K562 (cell line): Measurements from ENCODE around the gene GJC2. TPM values are rescaled to one million over a fixed set of nuclear protein-coding genes. Genes with fewer than 3 reads are reported as not detected.

Source experiments
- CBX2 ChIP-seq: fragments of 200-600 bp; sonication (generic); IDR thresholded peaks from one replicate; pipeline ENCODE4 v1.6.1; 2012; ENCODE audit warnings: mild to moderate bottlenecking, low read length, inconsistent platforms; ENCODE audit not compliant: insufficient read depth, poor library complexity, severe bottlenecking
- DDX20 ChIP-seq: fragments of 450-650 bp; IDR thresholded peaks from 2 replicates; pipeline ENCODE4 v1.6.1; 2016; ENCODE audit warnings: missing genetic modification characterization, low read depth, mild to moderate bottlenecking, missing compliant biosample characterization, moderate library complexity
- KAT2B ChIP-seq: IDR thresholded peaks from one replicate; pipeline ENCODE4 v1.6.1; 2012; ENCODE audit warnings: low read depth, mild to moderate bottlenecking, control low read depth, inconsistent platforms, low read length, moderate library complexity
- KAT7 ChIP-seq: sonication (generic); formaldehyde crosslinking; IDR thresholded peaks from 2 replicates; pipeline ENCODE4 v1.8.0; 2022; ENCODE audit warnings: missing genetic modification reagents, mild to moderate bottlenecking, borderline replicate concordance
- LCOR ChIP-seq: sonication (generic); formaldehyde crosslinking; IDR thresholded peaks from 2 replicates; pipeline ENCODE4 v1.8.0; 2022; ENCODE audit warnings: mild to moderate bottlenecking, missing genetic modification reagents
- MTA1 ChIP-seq: fragments of 450-650 bp; IDR thresholded peaks from 2 replicates; pipeline ENCODE4 v1.6.1; 2017; ENCODE audit warnings: borderline replicate concordance
- POLR2AphosphoS2 ChIP-seq: IDR thresholded peaks from 2 replicates; pipeline ENCODE4 v1.6.1; 2012; ENCODE audit warnings: low read length, improper control_type of control experiment
- POLR3G ChIP-seq: IDR thresholded peaks from 2 replicates; pipeline ENCODE4 v1.6.1; 2011; ENCODE audit not compliant: insufficient read length, insufficient replicate concordance; ENCODE audit errors: extremely low read depth
- PRMT5 ChIP-seq: sonication (generic); formaldehyde crosslinking; IDR thresholded peaks from 2 replicates; pipeline ENCODE4 v1.5.0; 2020; ENCODE audit warnings: missing genetic modification reagents
- SLC30A9 ChIP-seq: fragments of 250-450 bp; sonication (Bioruptor Pico); IDR thresholded peaks from 2 replicates; pipeline ENCODE4 v1.8.0; 2022; ENCODE audit warnings: mild to moderate bottlenecking, moderate library complexity
- TRIM24 ChIP-seq, 2 experiments: fragments of 450-650 bp; IDR thresholded peaks; 2 replicates each; pipeline ENCODE4 v1.6.1; 2016
- ZFX ChIP-seq: sonication (generic); formaldehyde crosslinking; IDR thresholded peaks from 2 replicates; pipeline ENCODE4 v1.8.0; 2022; ENCODE audit warnings: mild to moderate bottlenecking, missing genetic modification reagents, moderate library complexity
- ZKSCAN3 ChIP-seq: fragments of 250-450 bp; sonication (Bioruptor Pico); IDR thresholded peaks from 2 replicates; pipeline ENCODE4 v1.4.0; 2020
- ZNF143 ChIP-seq: sonication (generic); formaldehyde crosslinking; IDR thresholded peaks from 2 replicates; pipeline ENCODE4 v1.9.0; 2022; ENCODE audit warnings: mild to moderate bottlenecking, missing genetic modification reagents
- ZNF507 ChIP-seq: conservative IDR thresholded peaks from 2 replicates; pipeline ENCODE4 v1.6.1; 2017; ENCODE audit warnings: missing genetic modification characterization, missing compliant biosample characterization
- ZNF589 ChIP-seq: fragments of 200-800 bp; sonication (Bioruptor generic); IDR thresholded peaks from 2 replicates; pipeline ENCODE4 v1.6.1; 2016; ENCODE audit warnings: low read depth, missing genetic modification characterization, missing compliant biosample characterization
- ZNF695 ChIP-seq: fragments of 450-650 bp; formaldehyde crosslinking; IDR thresholded peaks from 2 replicates; pipeline ENCODE4 v1.4.0; 2020; ENCODE audit warnings: mild to moderate bottlenecking, moderate library complexity
- polyA plus RNA-seq, 8 experiments: library from polyadenylated mRNA; depleted of rRNA in 4 of 8; stranded (reverse) in 5 of 8; unstranded in 3 of 8; fragments of >200 nt; fragmentation: Nextera tagmentation in 2 of 8; fragmentation: Illumina TruSeq in 1 of 8; extraction: Ambion mirVana in 2 of 8; extraction: Trizol in 1 of 8; gene quantifications; 2 replicates each; pipeline versions ENCODE4 v1.2.1 to v1.2.3, GENCODE V29; 2011 to 2014; ENCODE audit warnings: inconsistent platforms in 1 of 8, missing spikeins in 1 of 8
- total RNA-seq, 7 experiments: library from RNA; depleted of rRNA in 6 of 7; stranded (reverse); fragments of >200 nt in 6 of 7; fragmentation: Illumina TruSeq in 2 of 7; extraction: Trizol in 2 of 7; gene quantifications; 2 replicates each; pipeline versions ENCODE4 v1.2.1 to v1.2.3, GENCODE V29; 2011 to 2021; ENCODE audit warnings: low replicate concordance in 1 of 7
- TF ChIP-seq, protein P1 (sequence below), 2 experiments: fragments of 450-650 bp; IDR thresholded peaks; 2 replicates each; pipeline ENCODE4 v1.6.1; 2016; ENCODE audit warnings: mild to moderate bottlenecking in 2 of 2, borderline replicate concordance in 1 of 2, low read depth in 1 of 2, moderate library complexity in 1 of 2
- TF ChIP-seq, protein P2 (sequence below): fragments of 450-650 bp; formaldehyde crosslinking; IDR thresholded peaks from 2 replicates; pipeline ENCODE4 v1.4.0; 2022; ENCODE audit warnings: missing genetic modification characterization

Gene GJC2
- total and polyA plus RNA-seq, 9 of the 15 experiments (the other 6 are each of a cell fraction or from before 2014, with no cell fraction given) = 0.03 to 0.62 (median 0.11) TPM; not detected in 2

DNA sequence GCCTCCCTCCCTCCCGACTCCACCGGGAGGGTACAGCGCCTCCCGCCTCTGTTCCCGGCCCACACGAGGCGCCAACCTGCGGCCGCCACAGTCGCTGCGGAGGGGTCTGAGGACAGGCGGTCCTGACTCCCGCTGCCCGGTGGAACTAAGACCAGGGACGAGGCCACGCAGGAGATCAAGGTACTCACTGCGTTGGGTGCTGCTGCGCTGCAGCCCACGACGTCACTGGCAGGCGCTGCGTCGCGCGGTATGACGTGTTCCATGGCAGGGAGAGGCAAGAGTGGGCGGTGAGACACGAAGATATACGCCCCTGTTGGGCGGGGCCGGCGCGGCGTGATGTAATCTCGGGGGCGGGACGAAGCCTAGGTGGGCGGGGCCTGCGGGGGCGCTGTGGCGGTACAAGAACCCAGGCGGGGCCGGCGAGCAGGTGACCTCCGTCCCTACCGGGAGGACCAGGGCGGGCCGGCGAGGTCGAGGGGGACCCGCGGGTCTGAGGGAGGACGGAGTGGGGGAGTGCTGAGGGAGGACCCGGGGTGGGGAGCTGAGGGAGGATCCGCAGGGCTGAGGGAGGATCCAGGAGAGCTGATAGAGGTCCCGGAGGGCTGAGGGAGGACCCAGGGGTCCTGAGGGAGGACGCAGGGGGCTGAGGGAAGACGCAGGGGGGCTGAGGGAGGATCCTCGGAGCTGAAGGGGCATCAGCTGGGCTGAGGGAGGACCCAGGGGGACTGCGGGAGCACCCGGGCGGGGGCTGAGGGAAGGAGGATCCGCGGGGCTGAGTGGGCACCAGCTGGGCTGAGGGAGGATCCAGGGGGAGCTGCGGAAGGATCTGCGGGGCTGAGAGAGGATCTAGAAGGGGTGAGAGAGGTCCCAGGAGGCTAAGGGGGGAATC, 40.4 kb upstream of the GJC2 start, which contains the start of gene MRPL55 (continued):
- TF ChIP-seq, protein P1, sequence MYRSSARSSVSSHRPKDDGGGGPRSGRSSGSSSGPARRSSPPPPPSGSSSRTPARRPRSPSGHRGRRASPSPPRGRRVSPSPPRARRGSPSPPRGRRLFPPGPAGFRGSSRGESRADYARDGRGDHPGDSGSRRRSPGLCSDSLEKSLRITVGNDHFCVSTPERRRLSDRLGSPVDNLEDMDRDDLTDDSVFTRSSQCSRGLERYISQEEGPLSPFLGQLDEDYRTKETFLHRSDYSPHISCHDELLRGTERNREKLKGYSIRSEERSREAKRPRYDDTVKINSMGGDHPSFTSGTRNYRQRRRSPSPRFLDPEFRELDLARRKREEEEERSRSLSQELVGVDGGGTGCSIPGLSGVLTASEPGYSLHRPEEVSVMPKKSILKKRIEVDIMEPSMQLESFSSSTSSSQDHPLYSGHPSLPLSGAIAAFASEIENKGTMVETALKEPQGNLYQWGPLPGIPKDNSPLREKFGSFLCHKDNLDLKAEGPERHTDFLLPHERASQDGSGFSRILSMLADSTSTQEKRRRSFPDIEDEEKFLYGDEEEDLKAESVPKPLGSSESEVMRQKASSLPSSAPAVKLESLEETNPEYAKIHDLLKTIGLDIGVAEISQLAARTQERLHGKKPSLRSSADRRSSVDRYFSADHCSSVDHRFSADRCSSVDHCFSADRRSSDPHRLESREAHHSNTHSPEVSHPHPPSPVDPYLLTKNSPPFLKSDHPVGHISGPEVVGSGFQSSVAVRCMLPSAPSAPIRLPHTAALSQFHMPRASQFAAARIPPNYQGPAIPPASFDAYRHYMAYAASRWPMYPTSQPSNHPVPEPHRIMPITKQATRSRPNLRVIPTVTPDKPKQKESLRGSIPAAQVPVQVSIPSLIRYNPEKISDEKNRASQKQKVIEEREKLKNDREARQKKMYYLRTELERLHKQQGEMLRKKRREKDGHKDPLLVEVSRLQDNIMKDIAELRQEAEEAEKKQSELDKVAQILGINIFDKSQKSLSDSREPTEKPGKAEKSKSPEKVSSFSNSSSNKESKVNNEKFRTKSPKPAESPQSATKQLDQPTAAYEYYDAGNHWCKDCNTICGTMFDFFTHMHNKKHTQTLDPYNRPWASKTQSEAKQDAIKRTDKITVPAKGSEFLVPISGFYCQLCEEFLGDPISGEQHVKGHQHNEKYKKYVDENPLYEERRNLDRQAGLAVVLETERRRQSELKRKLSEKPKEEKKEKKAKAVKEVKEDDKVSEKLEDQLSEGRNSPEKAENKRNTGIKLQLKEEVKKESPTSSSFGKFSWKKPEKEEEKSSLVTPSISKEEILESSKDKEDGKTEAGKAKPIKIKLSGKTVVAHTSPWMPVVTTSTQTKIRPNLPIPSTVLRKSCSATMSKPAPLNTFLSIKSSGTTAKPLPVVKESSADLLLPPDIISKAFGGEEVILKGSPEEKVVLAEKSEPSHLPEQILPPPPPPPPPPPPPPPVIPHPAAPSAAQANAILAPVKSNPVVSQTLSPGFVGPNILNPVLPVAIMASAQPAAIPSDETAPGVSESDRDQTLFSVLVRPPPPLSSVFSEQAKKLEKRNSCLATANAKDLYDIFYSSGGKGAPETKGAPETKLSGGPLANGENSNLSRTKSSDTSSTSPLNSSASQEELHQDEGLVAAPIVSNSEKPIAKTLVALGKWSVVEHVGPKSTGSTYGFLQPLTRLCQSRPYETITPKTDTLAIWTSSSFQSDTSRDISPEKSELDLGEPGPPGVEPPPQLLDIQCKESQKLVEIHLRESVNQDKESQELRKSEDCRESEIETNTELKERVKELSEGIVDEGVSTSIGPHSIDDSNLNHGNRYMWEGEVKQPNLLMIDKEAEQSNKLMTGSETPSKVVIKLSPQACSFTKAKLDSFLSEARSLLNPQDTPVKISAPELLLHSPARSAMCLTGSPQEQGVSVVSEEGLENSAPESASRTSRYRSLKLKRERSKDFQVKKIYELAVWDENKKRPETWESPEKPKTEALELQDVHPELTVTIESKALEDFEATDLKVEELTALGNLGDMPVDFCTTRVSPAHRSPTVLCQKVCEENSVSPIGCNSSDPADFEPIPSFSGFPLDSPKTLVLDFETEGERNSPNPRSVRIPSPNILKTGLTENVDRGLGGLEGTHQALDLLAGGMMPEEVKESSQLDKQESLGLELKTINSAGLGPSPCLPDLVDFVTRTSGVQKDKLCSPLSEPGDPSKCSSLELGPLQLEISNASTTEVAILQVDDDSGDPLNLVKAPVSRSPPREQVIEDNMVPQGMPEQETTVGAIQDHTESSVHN (IDR thresholded peaks at IDR 0.05; ENCODE audit: borderline replicate concordance in 1 of 2, low read depth in 1 of 2) = no peak
- TF ChIP-seq KAT2B = no peak
- no peak for TF ChIP-seq PRMT5 (CRISPR knock-in tag)
- no peak for TF ChIP-seq KAT7
- no peak for TF ChIP-seq ZNF507 (tag)
- TF ChIP-seq DDX20 (tag) = no peak
- no peak for TF ChIP-seq POLR3G
- peak; percentile 76 for TF ChIP-seq ZFX (CRISPR knock-in tag)
- no peak for TF ChIP-seq ZKSCAN3 (CRISPR knock-in tag)
- TF ChIP-seq, protein P2, sequence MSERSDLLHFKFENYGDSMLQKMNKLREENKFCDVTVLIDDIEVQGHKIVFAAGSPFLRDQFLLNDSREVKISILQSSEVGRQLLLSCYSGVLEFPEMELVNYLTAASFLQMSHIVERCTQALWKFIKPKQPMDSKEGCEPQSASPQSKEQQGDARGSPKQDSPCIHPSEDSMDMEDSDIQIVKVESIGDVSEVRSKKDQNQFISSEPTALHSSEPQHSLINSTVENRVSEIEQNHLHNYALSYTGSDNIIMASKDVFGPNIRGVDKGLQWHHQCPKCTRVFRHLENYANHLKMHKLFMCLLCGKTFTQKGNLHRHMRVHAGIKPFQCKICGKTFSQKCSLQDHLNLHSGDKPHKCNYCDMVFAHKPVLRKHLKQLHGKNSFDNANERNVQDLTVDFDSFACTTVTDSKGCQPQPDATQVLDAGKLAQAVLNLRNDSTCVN (CRISPR knock-in tag) = 0 out of 2 replicates have a peak, but pooled peaks have one; percentile 34
- no peak for TF ChIP-seq ZNF589 (CRISPR knock-in tag)
- TF ChIP-seq CBX2 = no peak
- no peak for TF ChIP-seq SLC30A9 (CRISPR knock-in tag)
- peak; percentile 14; the same call in 1 of the 2 replicates for TF ChIP-seq LCOR (CRISPR knock-in tag)
- no peak for TF ChIP-seq ZNF695 (CRISPR knock-in tag)
- peak; percentile 100 for TF ChIP-seq MTA1
- TF ChIP-seq POLR2AphosphoS2 = peak; percentile 48; the same call in 1 of the 2 replicates
- no peak for TF ChIP-seq TRIM24 (IDR thresholded peaks at IDR 0.05)
- no peak for TF ChIP-seq ZNF143
